ENCODE data around the gene TCF7L2. TPM values are rescaled to one million over a fixed set of nuclear protein-coding genes. Genes with fewer than 3 reads are reported as not detected.

TCF7L2 gene
- total and polyA plus RNA-seq, 9 of the 15 experiments (the other 6 are each of a cell fraction or from before 2014, with no cell fraction given), result 0.32 to 2.8 (median 0.92) TPM

DNA sequence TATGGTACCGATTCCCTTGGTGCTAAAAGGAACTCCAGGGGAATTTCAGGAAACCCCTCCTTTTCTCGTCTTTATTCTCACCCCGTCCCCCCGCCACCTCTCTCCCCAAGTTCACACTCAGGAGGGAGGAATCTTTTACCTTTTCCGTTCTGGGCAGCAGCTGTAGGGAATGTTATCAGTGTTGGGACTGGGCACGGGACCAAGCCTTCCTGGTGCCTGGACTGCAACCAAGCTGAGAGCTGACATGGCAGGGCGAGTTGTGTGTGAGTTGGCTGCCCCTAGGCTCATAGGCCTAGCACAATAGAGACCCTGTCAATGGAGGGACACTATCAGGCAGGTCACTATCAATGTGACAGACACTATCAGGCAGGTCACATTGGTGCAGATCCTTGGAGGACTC is 121.4 kb downstream of the TCF7L2 start:
- POLR2A ChIA-PET, result interaction anchor here (1.0 kb wide), 1 partner anchor 11 kb away, joined by 3 read pairs; no protein-coding TSS in a partner anchor
- TF ChIP-seq ZNF263 (CRISPR knock-in tag; IDR thresholded peaks at IDR 0.05; ENCODE audit: borderline replicate concordance), result no peak
- TF ChIP-seq ZNF217 (CRISPR knock-in tag; IDR thresholded peaks at IDR 0.05), result no peak
- TF ChIP-seq MYC (IDR thresholded peaks at IDR 0.05; ENCODE audit: low read depth, low read length), result no peak
- TF ChIP-seq MYC (CRISPR knock-in tag; IDR thresholded peaks at IDR 0.05; ENCODE audit: borderline replicate concordance, low read depth), result no peak
- TF ChIP-seq NEUROD1 (IDR thresholded peaks at IDR 0.05; ENCODE audit: borderline replicate concordance, low read depth, low read length, partially characterized antibody), result no peak
- TF ChIP-seq CREB1 (IDR thresholded peaks at IDR 0.05), result no peak
- TF ChIP-seq CREB1 (CRISPR knock-in tag; IDR thresholded peaks at IDR 0.05), result no peak
- TF ChIP-seq, protein P1, sequence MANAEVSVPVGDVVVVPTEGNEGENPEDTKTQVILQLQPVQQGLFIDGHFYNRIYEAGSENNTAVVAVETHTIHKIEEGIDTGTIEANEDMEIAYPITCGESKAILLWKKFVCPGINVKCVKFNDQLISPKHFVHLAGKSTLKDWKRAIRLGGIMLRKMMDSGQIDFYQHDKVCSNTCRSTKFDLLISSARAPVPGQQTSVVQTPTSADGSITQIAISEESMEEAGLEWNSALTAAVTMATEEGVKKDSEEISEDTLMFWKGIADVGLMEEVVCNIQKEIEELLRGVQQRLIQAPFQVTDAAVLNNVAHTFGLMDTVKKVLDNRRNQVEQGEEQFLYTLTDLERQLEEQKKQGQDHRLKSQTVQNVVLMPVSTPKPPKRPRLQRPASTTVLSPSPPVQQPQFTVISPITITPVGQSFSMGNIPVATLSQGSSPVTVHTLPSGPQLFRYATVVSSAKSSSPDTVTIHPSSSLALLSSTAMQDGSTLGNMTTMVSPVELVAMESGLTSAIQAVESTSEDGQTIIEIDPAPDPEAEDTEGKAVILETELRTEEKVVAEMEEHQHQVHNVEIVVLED (CRISPR knock-in tag; IDR thresholded peaks at IDR 0.05), result no peak
- TF ChIP-seq, protein P2, sequence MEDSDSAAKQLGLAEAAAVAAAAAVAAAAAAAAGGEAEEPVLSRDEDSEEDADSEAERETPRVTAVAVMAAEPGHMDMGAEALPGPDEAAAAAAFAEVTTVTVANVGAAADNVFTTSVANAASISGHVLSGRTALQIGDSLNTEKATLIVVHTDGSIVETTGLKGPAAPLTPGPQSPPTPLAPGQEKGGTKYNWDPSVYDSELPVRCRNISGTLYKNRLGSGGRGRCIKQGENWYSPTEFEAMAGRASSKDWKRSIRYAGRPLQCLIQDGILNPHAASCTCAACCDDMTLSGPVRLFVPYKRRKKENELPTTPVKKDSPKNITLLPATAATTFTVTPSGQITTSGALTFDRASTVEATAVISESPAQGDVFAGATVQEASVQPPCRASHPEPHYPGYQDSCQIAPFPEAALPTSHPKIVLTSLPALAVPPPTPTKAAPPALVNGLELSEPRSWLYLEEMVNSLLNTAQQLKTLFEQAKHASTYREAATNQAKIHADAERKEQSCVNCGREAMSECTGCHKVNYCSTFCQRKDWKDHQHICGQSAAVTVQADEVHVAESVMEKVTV (CRISPR knock-in tag; IDR thresholded peaks at IDR 0.05), result no peak
- TF ChIP-seq, protein P3, sequence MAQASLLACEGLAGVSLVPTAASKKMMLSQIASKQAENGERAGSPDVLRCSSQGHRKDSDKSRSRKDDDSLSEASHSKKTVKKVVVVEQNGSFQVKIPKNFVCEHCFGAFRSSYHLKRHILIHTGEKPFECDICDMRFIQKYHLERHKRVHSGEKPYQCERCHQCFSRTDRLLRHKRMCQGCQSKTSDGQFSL (CRISPR knock-in tag; IDR thresholded peaks at IDR 0.05), result no peak
- TF ChIP-seq, protein P3 (tag; IDR thresholded peaks at IDR 0.05), result no peak
- CTCF ChIA-PET (ENCODE audit: low intra/inter-chr PET ratio), result no interaction called here
- DNase-seq (ENCODE audit: extremely low read depth in 1 of 4, low spot score in 3 of 4), result no peak
- Histone ChIP-seq H3K9me3 (replicated peaks; ENCODE audit: control insufficient read depth, insufficient read depth, low read depth, low read length) (no peaks in the 10 kb centered on the region), H3K4me2 (ENCODE audit: insufficient read depth, low read length) (no peak overlapping the region), H4K20me1 (replicated peaks; ENCODE audit: control insufficient read depth, insufficient read depth, low read length) (no peaks in the 10 kb centered on the region), H3K4me3 (no peak overlapping the region), H3K4me1 (replicated peaks in 1 of 2; ENCODE audit: control insufficient read depth in 2 of 2, insufficient read depth in 2 of 2, low read length in 2 of 2) (peaks cover 7 to 9% of the 10 kb centered on the region in 2 experiments; a peak in 4 of 5 replicates), H3K27me3 (ENCODE audit: control insufficient read depth in 2 of 2, insufficient read depth in 2 of 2, low read length in 2 of 2) (no peaks in the 10 kb centered on the region), H3K79me2 (ENCODE audit: control insufficient read depth, insufficient read depth, low read length) (no peaks in the 10 kb centered on the region), H3K9me1 (ENCODE audit: control insufficient read depth, insufficient read depth, low read length) (no peaks in the 10 kb centered on the region), H3K27ac (ENCODE audit: extremely low read depth, low read depth, low read length) (no peak overlapping the region), H2AFZ (ENCODE audit: low read depth, low read length) (no peak overlapping the region), H3K9ac (ENCODE audit: insufficient read depth in 1 of 2, low read depth in 2 of 2, low read length in 2 of 2) (peak overlapping the region in 1 of 2 experiments; percentile 58; a peak in 2 of 4 replicates), H3K36me3 (ENCODE audit: control insufficient read depth, insufficient read depth, low read length) (no peaks in the 10 kb centered on the region)
- no peak for ATAC-seq
- intact Hi-C loops (cut with micrococcal nuclease), result no loop called here
- no peak for FAIRE-seq
- in situ Hi-C loops (cut with MboI), result no loop called here
- WGBS (ENCODE audit: insufficient coverage, low coverage, missing lambda C conversion rate), result no CpG with 5 or more reads among the region's 7 CpGs
- no TSS peak for BruUV-seq (replicated peaks)
